OCI-LY3 (cell line): ENCODE results near the gene CDH23.

Source experiments
- H2AFZ ChIP-seq: fragments of 200-600, 300-600 bp; shearing (Covaris generic); 2 replicates; pipeline ENCODE4 v1.6.0; 2014; ENCODE audit warnings: antibody characterized with exemption, low read depth, low read length
- H3K27ac ChIP-seq: fragments of 200-600, 300-600 bp; sonication (generic); 2 replicates; pipeline ENCODE4 v1.5.1; 2014; ENCODE audit warnings: mild to moderate bottlenecking, low read length, moderate library complexity, mixed read lengths
- H3K27me3 ChIP-seq: fragments of 200-600, 300-600 bp; sonication (generic); 2 replicates; pipeline ENCODE4 v1.6.1; 2014; ENCODE audit warnings: low read depth, low read length, mixed read lengths
- H3K36me3 ChIP-seq: fragments of 200-600, 300-600 bp; sonication (generic); replicated peaks from 2 replicates; pipeline ENCODE3; 2014; ENCODE audit warnings: low read depth, low read length, mixed read lengths
- H3K4me1 ChIP-seq: fragments of 300-600, 200-600 bp; sonication (generic); 2 replicates; pipeline ENCODE4 v1.6.1; 2014; ENCODE audit warnings: low read length, mixed read lengths
- H3K4me2 ChIP-seq: fragments of 200-600, 300-600 bp; sonication (generic); 2 replicates; pipeline ENCODE4 v1.6.1; 2014; ENCODE audit warnings: low read length, mixed read lengths
- H3K4me3 ChIP-seq: fragments of 300-600, 200-600 bp; sonication (generic); 2 replicates; pipeline ENCODE4 v1.5.1; 2014; ENCODE audit warnings: antibody characterized with exemption, mild to moderate bottlenecking, low read length, moderate library complexity
- H3K79me2 ChIP-seq: fragments of 300-600, 200-600 bp; shearing (Covaris generic); 2 replicates; pipeline ENCODE4 v1.6.1; 2014; ENCODE audit warnings: mild to moderate bottlenecking, low read length, mixed read lengths
- H3K9ac ChIP-seq: fragments of 300-600, 200-600 bp; shearing (Covaris generic); 2 replicates; pipeline ENCODE4 v1.6.0; 2014; ENCODE audit warnings: mild to moderate bottlenecking, low read length, moderate library complexity
- H3K9me3 ChIP-seq: fragments of 200-600, 300-600 bp; shearing (Covaris generic); 2 replicates; pipeline ENCODE4 v1.6.1; 2014; ENCODE audit warnings: low read length, mixed read lengths; ENCODE audit not compliant: insufficient read depth
- H4K20me1 ChIP-seq: fragments of 200-600, 300-600 bp; sonication (generic); 2 replicates; pipeline ENCODE4 v1.6.1; 2016; ENCODE audit warnings: low read length, mixed read lengths; ENCODE audit not compliant: insufficient read depth
- EZH2phosphoT487 ChIP-seq: fragments of 200-600 bp; shearing (Covaris generic); IDR thresholded peaks from 2 replicates; pipeline ENCODE4 v1.6.1; 2018; ENCODE audit warnings: antibody characterized with exemption, mixed run types, low read depth
- TF ChIP-seq, protein P1 (sequence below): fragments of 200-600, 300-600 bp; sonication (generic); IDR thresholded peaks from 2 replicates; pipeline ENCODE4 v1.5.1; 2014; ENCODE audit warnings: antibody characterized with exemption, low read length, low read depth

The CDH23 gene

DNA sequence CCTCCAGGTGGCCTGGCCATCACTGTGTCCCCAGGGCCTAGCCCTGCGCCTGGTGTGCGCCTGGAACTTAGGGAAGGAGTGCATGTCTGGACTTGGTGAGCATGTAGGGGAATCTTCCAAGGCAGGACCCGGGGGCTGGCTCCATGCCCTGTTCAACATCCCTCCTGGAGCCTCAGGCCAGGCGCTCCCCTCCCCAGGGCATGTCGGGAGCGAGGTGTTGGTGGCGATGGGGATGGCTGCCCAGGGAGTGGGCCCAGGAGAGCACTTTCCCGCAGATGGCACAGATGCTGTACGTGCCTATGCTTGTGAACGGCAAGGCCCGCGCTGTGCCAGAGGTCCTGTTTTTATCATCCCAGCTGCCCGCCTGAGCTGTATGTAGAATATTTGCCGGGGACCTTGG is 55.0 kb downstream of the CDH23 start:
- no peaks in the 10 kb centered on the region for H4K20me1 ChIP-seq
- no peak for TF ChIP-seq EZH2phosphoT487
- TF ChIP-seq, protein P1, sequence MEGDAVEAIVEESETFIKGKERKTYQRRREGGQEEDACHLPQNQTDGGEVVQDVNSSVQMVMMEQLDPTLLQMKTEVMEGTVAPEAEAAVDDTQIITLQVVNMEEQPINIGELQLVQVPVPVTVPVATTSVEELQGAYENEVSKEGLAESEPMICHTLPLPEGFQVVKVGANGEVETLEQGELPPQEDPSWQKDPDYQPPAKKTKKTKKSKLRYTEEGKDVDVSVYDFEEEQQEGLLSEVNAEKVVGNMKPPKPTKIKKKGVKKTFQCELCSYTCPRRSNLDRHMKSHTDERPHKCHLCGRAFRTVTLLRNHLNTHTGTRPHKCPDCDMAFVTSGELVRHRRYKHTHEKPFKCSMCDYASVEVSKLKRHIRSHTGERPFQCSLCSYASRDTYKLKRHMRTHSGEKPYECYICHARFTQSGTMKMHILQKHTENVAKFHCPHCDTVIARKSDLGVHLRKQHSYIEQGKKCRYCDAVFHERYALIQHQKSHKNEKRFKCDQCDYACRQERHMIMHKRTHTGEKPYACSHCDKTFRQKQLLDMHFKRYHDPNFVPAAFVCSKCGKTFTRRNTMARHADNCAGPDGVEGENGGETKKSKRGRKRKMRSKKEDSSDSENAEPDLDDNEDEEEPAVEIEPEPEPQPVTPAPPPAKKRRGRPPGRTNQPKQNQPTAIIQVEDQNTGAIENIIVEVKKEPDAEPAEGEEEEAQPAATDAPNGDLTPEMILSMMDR = no peak
- H2AFZ ChIP-seq = no peak overlapping the region
- H3K27ac ChIP-seq = no peak overlapping the region
- no peaks in the 10 kb centered on the region for H3K4me1 ChIP-seq
- H3K4me2 ChIP-seq = no peak overlapping the region
- no peaks in the 10 kb centered on the region for H3K27me3 ChIP-seq
- H3K79me2 ChIP-seq = no peaks in the 10 kb centered on the region
- H3K9ac ChIP-seq = no peak overlapping the region
- H3K9me3 ChIP-seq = no peaks in the 10 kb centered on the region
- H3K36me3 ChIP-seq = no peaks in the 10 kb centered on the region
- no peak overlapping the region for H3K4me3 ChIP-seq

DNA sequence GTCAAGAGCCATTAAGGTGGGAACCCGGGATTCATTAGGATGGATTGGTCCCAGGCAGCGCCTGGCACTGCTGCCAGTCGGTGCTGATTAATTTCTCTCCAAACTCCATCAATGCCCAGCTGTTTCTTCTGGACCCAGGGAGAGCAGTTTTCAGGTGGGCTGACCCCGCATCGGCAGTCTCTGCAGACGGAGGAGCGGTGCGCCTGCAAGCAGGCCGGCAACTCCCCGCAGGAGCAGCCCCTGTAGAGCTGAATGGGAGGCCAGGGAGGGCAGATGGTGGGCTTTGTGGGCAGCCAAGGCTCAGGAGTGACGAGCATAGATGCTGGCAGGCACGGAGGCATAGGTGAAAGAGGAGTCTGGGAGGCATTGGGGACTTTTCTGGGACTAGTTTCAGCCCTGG is 56.5 kb downstream of the CDH23 start:
- H3K4me3 ChIP-seq = no peak overlapping the region
- H3K9ac ChIP-seq = no peak overlapping the region
- no peak for TF ChIP-seq EZH2phosphoT487
- TF ChIP-seq, protein P1 = no peak
- H3K9me3 ChIP-seq = no peaks in the 10 kb centered on the region
- H4K20me1 ChIP-seq = no peaks in the 10 kb centered on the region
- H3K27me3 ChIP-seq = peaks cover 5% of the 10 kb centered on the region; the same call in 1 of the 2 replicates
- H3K4me2 ChIP-seq = no peak overlapping the region
- no peaks in the 10 kb centered on the region for H3K36me3 ChIP-seq
- H2AFZ ChIP-seq = no peak overlapping the region
- H3K79me2 ChIP-seq = no peaks in the 10 kb centered on the region
- H3K4me1 ChIP-seq = no peaks in the 10 kb centered on the region
- H3K27ac ChIP-seq = no peak overlapping the region

DNA sequence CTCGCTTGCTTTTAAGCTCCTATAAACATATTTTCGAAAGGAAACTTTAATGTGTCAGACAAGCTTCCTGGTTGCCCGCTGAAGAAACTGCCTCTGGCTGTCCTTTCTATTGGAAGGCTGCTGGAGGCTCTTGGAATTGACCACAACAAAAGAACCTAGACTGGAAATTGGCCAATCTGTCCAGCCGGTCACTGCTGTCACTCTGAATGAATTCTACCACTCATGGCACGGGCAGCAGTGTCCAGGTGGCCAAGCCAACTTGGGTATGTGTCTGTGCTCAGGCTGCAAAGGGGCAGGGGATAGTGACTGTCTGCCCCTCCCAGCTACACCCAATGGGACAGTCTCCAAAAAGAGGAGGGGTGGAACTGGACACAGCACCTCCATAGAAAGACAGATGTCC is 57.6 kb downstream of the CDH23 start:
- Histone ChIP-seq H4K20me1 (no peaks in the 10 kb centered on the region), H3K4me1 (no peaks in the 10 kb centered on the region), H3K4me3 (no peak overlapping the region), H3K79me2 (no peaks in the 10 kb centered on the region), H3K36me3 (no peaks in the 10 kb centered on the region), H3K9me3 (no peaks in the 10 kb centered on the region), H3K4me2 (no peak overlapping the region), H3K27me3 (peaks cover 5% of the 10 kb centered on the region; the same call in 1 of the 2 replicates), H3K27ac (no peak overlapping the region), H3K9ac (no peak overlapping the region), H2AFZ (no peak overlapping the region)
- TF ChIP-seq EZH2phosphoT487 = no peak
- TF ChIP-seq, protein P1 = no peak

DNA sequence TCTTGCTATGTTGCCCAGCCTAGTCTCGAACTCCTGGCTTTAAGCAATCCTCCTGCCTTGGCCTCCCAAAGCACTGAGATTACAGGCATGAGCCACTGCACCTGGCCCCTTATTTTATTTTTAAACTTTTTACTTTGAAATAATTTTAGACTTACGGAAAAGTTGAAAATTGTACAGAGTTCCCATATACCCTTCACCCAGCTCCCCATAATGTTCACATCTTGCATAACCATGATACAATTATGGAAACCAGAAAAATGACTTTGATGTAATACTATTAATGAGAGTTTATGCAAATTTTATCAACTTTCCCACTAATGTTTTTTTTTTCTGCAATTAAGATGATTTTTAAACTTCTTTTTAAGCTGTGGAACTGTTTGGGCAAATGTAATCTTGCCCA is 58.3 kb downstream of the CDH23 start:
- TF ChIP-seq EZH2phosphoT487 = no peak

DNA sequence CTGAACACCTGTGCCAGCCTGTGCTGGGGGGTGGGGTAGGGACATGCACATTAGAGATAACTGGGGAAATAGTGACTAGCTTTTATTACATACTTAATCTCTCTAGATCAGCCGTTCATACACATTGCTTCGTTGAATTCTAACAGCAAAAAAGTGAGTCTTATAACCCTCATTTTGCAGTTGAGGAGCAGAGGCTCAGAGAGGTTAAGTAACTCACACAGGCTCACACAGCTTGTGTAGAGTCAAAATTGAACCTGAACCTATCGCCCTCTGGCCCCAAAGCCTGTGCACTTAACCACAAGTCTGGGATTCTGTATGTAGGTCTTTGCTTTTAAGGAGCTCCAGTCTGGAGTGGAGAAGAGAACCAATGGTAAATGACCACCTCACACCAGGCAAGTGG is 59.9 kb downstream of the CDH23 start:
- Histone ChIP-seq H3K27me3 (peaks cover 5% of the 10 kb centered on the region; the same call in 1 of the 2 replicates), H3K27ac (no peak overlapping the region)
- TF ChIP-seq, protein P1 = no peak
- no peak for TF ChIP-seq EZH2phosphoT487

More for the DNA sequence above, 58.3 kb downstream of the CDH23 start:
- no peak overlapping the region for H3K4me2 ChIP-seq
- H2AFZ ChIP-seq = no peak overlapping the region
- H3K27ac ChIP-seq = no peak overlapping the region
- no peaks in the 10 kb centered on the region for H4K20me1 ChIP-seq
- H3K9ac ChIP-seq = no peak overlapping the region
- H3K9me3 ChIP-seq = no peaks in the 10 kb centered on the region
- no peaks in the 10 kb centered on the region for H3K79me2 ChIP-seq
- H3K4me3 ChIP-seq = no peak overlapping the region
- no peaks in the 10 kb centered on the region for H3K36me3 ChIP-seq
- H3K27me3 ChIP-seq = peaks cover 5% of the 10 kb centered on the region; the same call in 1 of the 2 replicates
- H3K4me1 ChIP-seq = no peaks in the 10 kb centered on the region

More for the DNA sequence above, 59.9 kb downstream of the CDH23 start:
- Histone ChIP-seq H3K9me3 (no peaks in the 10 kb centered on the region), H3K4me3 (no peak overlapping the region), H3K4me2 (no peak overlapping the region), H3K4me1 (no peaks in the 10 kb centered on the region), H3K36me3 (no peaks in the 10 kb centered on the region), H3K79me2 (no peaks in the 10 kb centered on the region), H3K9ac (no peak overlapping the region), H4K20me1 (no peaks in the 10 kb centered on the region), H2AFZ (no peak overlapping the region)
